GM18873 (cell line): Measurements from ENCODE around the gene DACT2.
"Not testable (repeated sequence)": the region's sequence is repeated elsewhere in the genome, so short reads cannot be mapped to it uniquely, and the experiment has no call there.

Experiments
- ATAC-seq: cut with Tn5 transposase; IDR thresholded peaks from one replicate; pipeline ENCODE4 v1.9.1; 2021; ENCODE audit warnings: mild to moderate bottlenecking, moderate library complexity, moderate number of reproducible peaks; ENCODE audit not compliant: unreplicated experiment, low FRiP score

The DACT2 gene

DNA sequence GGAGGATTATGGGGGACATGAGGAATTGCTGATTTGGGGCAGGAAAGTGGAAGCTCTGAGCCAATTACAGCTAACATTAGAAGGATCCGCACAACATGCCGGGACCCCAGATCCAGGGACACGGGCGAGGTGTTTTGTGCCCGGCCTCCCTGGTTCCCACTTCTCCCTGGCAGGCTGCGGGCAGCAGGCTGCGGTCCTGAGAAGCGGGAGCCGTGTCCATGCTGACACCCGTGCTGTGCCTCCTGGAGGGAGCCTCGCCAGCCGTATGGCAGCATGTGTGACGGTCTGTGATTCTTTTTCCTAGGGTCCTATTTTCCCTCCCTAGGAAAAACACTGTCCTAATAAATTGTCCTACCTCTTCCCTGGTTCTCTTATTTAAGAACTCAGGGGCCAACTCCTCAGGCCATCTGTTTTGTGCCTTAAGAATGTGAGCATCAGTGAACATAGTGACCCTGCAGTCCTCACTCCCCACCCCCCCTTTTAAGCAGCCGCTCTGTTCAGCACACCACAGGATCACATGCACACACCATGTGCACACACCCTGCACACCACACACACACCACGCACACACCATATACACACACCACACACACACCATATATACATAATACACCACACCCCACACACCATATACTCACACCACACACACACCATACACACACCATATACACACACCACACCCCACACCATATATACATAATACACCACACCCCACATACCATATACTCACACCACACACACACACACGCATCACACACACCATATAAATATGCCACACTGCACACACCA lies 49.9 kb downstream of the DACT2 start:
- ATAC-seq, result no peak

DNA sequence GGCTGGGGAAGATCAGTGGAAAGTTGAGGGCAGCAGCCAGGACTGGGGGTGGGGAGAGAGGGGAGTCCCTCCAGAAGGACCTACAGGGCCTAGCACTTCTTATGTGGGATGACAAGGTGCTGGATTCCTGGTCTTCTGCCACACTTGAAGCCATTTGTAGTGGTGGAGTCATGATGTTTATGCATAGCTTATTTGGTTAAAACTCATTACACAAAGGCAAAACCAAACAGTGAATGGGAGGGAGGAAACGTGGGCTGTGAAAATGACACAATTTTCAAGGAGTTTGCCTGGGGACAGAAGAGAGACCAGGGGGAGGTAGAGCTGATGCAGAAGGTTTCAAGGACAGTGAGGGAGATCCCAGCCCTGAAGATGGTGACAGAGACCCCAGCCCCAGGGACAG lies 50.8 kb downstream of the DACT2 start:
- ATAC-seq, result no peak

DNA sequence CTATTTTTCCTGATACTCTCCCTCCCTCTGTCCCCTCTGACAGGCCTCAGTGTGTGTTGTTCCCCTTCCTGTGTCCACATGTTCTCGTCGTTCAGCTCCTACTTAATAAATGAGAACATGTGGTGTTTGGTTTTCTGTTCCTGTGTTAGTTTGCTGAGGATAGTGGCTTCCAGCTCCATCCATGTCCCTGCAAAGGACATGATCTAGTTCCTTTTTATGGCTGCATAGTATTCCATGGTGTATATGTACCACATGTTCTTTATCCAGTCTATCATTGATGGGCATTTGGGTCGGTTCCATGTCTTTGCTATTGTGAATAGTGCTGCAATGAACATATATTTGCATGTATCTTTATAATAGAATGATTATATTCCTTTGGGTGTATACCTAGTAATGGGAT lies 51.8 kb downstream of the DACT2 start:
- not testable (repeated sequence) for ATAC-seq

DNA sequence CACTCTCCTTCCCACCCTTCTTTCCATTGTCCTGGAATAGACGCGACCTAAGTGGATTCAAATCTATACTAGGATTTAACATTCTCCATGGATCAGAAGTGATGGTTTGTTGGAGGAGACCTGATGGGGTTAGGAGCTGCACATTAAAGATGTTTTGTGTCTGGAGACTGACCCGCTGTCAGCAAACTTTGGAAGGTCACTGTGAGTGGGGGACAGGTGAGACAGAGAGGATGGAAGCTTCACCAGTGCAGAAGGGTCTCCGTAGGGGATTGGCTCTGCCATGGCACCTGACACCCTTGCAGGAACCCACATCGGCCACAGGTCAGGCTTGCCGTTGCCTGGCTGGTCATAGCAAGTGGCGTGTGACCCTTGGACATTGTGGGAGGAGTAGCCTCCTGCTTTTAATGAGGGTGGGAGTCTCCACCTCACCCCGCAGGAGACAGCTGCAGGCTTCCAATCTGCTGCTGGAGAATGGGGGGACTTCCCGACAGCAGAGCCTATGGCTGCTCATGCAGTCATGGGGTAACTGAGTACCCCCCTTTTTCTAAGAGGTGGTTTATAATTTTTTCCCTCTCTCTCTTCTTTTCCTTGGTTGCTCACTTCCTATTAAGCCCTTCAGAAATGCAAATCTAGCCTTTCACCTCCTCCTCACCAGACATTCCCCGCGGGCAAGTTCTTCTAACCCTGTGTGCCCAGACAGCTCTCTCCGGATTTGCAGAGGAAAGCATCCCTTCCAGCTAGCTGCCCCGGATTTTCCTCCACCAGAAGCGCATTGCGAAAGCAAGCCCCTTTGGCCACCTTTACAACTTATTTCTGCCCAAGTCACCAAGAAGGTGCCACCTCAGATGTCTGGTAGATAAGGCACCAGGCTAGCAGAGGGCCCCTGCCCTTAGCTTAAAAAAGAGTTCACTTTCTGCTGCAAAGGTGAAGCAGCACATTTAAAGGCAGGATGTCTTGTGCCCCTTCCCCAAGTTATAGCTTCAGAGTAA lies 53.5 kb downstream of the DACT2 start:
- ATAC-seq, result no peak

DNA sequence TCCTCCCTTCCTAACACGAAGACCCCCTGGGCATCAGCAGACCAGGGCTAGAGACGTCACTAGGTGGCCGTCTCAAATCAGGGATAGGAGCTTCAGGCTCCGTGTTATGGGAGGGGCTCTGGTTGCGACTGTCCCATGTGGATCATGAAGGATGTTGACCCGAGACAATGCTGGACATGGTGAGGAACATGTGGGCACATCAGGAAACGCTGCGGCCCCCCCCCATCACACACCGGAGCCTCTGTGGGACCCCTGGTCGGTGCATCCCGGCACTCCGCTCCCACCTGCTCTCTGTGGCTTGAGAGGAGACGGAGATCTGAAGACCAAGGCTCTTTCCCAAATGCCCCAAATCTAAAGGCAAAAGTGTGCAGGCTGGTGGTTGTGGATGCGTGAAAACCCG lies 54.2 kb downstream of the DACT2 start:
- no peak for ATAC-seq

DNA sequence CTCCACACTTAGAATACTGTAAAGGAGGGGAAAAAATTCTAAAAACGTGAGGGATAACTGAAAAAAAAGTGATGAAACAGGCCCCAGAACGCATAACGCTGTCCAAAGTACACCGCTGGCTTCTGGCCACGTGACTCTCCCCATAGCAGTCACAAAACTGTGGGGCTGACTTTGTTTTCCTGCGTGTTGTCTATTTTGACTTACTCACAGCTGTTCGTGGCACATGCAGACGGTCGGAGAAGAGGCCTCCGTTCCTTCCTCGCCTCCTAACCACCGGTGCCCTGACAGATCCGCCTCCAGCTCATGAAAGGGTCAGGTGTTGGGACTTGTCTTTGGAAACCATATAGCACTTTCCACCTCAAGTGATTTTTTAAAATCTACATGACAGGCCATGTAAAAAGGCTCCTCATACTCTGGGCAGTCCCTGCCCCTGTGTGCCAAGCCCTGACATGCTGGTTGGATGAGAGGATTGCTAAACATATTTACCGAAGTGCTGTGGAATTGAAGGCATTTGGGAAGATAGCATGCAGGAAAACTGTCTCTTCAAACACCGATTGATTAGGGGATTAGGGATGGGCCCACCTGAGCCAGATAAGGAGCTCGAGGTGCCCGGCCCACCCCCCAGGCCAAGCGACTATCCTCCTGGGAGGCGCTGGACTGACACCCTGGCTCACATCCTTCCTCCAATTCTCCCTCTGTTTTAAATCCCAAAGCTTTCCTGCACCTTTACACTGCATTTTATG lies 54.8 kb downstream of the DACT2 start:
- no peak for ATAC-seq

DNA sequence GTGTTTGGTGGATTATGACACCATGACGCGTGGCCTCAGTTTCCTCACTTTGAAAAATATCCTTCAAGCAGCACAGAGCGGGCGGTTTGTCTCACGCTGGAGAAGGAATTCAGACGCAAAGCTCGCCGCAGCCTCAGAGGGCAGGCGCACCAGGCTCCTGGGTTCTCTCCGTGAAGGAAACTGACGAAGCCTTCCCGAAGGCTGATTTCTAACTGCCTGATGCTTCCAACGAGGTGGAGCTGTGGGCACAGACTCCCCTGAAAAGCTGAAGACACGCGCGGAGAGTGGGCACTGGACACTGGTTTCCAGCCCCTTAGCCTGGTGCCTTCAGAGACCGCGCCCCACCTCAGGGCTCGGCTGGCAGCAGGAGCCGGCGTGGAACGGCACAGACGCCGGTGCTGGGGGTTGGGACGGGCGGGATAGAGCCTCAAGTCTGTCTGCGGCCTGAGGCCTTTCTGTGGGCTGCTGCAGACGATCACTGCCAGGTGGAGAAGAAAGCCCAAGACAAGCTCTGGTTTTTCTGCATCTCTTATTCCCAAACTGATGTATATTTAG lies 56.1 kb downstream of the DACT2 start:
- ATAC-seq, result no peak

DNA sequence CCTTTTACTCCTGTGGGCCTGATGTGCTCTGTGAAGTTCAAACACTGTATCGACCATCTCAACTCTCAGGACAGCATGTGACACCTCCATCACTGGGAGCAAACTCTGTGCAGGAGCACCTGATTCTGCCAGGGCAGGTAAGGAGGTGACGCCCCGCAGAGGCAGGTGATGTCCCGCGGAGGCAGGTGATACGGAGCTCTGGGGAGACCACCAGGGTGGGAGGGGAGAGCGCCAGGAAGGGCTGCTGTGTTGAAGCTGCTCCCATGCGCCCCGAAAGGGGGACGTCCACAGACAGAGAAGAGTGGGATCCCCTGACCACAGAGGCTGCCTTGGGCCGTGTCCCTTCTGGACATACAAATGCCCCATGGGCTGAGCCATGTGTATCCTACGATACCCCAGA lies 58.3 kb downstream of the DACT2 start:
- no peak for ATAC-seq

DNA sequence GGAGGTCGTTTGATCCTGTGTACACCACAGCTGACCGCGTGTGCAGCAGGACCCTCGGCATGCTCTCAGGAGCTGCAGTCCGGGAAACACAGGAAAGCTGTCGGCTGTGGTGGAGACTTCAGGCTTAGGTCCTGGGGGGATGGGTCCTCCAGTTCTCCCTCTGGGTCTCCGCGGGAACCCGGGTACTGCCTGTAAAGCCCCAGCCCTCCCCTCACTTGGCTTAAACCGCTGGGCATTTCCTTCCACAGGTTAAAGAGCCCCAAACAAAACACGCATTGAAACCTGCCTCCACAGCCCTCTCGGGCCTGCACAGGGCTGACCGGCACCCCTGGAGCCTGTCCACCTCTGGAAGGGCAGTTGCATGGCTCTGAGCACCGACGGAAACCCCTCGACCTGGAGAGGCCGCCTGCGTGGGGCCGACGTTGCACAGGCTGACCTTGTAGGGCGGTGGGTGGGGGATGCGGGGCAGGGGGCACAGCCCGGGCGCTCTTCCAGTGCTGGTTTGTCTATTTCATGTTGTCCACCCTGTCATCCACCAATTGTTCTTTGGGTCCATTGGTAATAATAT lies 59.1 kb downstream of the DACT2 start:
- no peak for ATAC-seq

DNA sequence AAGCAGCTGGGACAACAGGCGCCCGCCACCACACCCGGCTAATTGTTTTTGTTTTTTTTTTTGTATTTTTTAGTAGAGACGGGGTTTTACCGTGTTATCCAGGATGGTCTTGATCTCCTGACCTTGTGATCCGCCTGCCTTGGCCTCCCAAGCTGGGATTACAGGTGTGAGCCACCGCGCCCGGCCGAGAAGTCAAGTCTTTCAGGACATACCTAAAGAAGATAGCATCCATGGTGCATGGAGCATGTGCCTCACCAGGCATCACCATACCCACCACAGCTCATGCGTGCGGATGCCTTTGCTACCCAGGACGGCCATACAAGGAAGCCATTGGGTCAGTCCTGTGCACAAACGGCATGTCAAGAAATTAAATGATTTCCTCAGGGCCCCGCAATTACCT lies 60.8 kb downstream of the DACT2 start:
- no peak for ATAC-seq

DNA sequence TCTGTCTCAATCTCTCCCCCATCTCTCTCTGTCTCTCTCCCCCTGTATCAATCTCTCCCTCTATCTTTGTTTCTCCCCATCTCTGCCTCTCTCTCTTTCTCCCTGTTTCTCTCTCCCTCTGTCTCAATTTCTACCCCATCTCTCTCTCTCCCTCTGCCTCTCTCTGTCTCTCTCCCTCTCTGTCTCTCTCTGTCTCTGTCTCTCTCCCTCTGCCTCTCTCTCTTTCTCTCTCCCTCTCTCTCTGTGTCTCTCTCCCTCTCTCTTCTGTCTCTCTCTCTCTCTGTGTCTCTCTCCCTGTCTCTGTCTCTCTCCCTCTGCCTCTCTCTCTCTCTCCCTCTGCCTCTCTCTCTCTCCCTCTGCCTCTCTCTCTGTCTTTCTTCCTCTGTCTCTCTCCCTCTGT lies 62.6 kb downstream of the DACT2 start:
- ATAC-seq, result no peak
